Measurements from ENCODE around the gene TSACC. TPM values are rescaled to one million over a fixed set of nuclear protein-coding genes. Genes with fewer than 3 reads are reported as not detected.

TSACC gene
- total RNA-seq: under 1 TPM; 0.25 to 0.83 TPM

GRCh38 chr1:156338180-156338976, at the start of gene TSACC, which contains the start of gene CCT3:
Gene TSACC, plus strand, starts transcription at chr1:156338526. Its CDS starts 1,232 bp downstream, at chr1:156339758.
Gene CCT3, minus strand, starts transcription at chr1:156338292. Its CDS starts 108 bp downstream, at chr1:156338184.
- H3K9me3 Mint-ChIP-seq (ENCODE audit: low read depth): no peaks in the 10 kb centered on the region
- no peaks in the 10 kb centered on the region for H3K27me3 Mint-ChIP-seq
- peaks cover 29% of the 10 kb centered on the region for H3K4me1 Mint-ChIP-seq
- H3K4me3 Mint-ChIP-seq: peak within 1 kb of the TSS; percentile 98
- POLR2A ChIA-PET: interaction anchor here (0.6 kb wide), 1 partner anchor 70 kb away, joined by 3 read pairs; no protein-coding TSS in a partner anchor
- H3K36me3 Mint-ChIP-seq (ENCODE audit: low read depth): peaks cover 38% of the 10 kb centered on the region
- peak within 1 kb of the TSS; percentile 96 for H3K27ac Mint-ChIP-seq
- DNase-seq (peak; percentile 99), ATAC-seq (peak; percentile 96)
- CTCF ChIA-PET: interaction anchor here (0.5 to 1.1 kb wide), 8 partner anchors 10 to 668 kb away, joined by 3 to 5 read pairs (median 3); partner anchors contain the start of genes MEF2D and SMG5
- intact Hi-C loops (cut with DNase I, micrococcal nuclease): loop anchor here (1.0 to 5.0 kb wide), 17 partner anchors 18 to 593 kb away; partner anchors contain the start of genes KHDC4 (in 2 of the 2), SMG5 (in 2 of the 2), ISG20L2 (in 1 of the 2) and MEF2D (in 1 of the 2)

- intact Hi-C loops (cut with DNase I, micrococcal nuclease): no loop called here
- peaks cover 6% of the 10 kb centered on the region for H3K4me1 Mint-ChIP-seq
- H3K9me3 Mint-ChIP-seq (ENCODE audit: low read depth): no peaks in the 10 kb centered on the region
- ChIA-PET CTCF (no interaction called here), POLR2A (no interaction called here)
- H3K27ac Mint-ChIP-seq: peak overlapping the region; percentile 14
- H3K4me3 Mint-ChIP-seq: no peak overlapping the region
- H3K27me3 Mint-ChIP-seq: no peaks in the 10 kb centered on the region
- ATAC-seq: no peak
- no peak for DNase-seq
- peaks cover 9% of the 10 kb centered on the region for H3K36me3 Mint-ChIP-seq (ENCODE audit: low read depth)
Observed at GRCh38 chr1:156289857-156290256, 48.5 kb upstream of the TSACC start.

GRCh38 chr1:156291226-156292061, 46.9 kb upstream of the TSACC start:
- H3K4me1 Mint-ChIP-seq: peaks cover 16% of the 10 kb centered on the region
- peaks cover 9% of the 10 kb centered on the region for H3K36me3 Mint-ChIP-seq (ENCODE audit: low read depth)
- ChIA-PET CTCF (interaction anchor here (0.6 kb wide), 1 partner anchor 34 kb away, joined by 3 read pairs; no protein-coding TSS in a partner anchor), POLR2A (interaction anchor here (0.6 kb wide), 1 partner anchor 150 kb away, joined by 3 read pairs; no protein-coding TSS in a partner anchor)
- DNase-seq: peak; percentile 50
- H3K27ac Mint-ChIP-seq: no peak overlapping the region
- no peaks in the 10 kb centered on the region for H3K27me3 Mint-ChIP-seq
- ATAC-seq: peak; percentile 50
- peak overlapping the region; percentile 23 for H3K4me3 Mint-ChIP-seq
- no peaks in the 10 kb centered on the region for H3K9me3 Mint-ChIP-seq (ENCODE audit: low read depth)
- intact Hi-C loops (cut with DNase I, micrococcal nuclease): no loop called here

GRCh38 chr1:156293098-156293434, 45.3 kb upstream of the TSACC start:
- ATAC-seq (no peak), DNase-seq (no peak)
- intact Hi-C loops (cut with DNase I, micrococcal nuclease): no loop called here
- Mint-ChIP-seq H3K36me3 (ENCODE audit: low read depth) (peaks cover 9% of the 10 kb centered on the region), H3K4me1 (peaks cover 16% of the 10 kb centered on the region), H3K9me3 (ENCODE audit: low read depth) (no peaks in the 10 kb centered on the region), H3K27me3 (no peaks in the 10 kb centered on the region), H3K27ac (no peak overlapping the region), H3K4me3 (no peak overlapping the region)
- POLR2A ChIA-PET: no interaction called here
- CTCF ChIA-PET: no interaction called here

- no peak for ATAC-seq
- ChIA-PET CTCF (interaction anchor here (0.5 kb wide), 2 partner anchors 109 to 392 kb away, joined by 3 read pairs; no protein-coding TSS in a partner anchor), POLR2A (interaction anchor here (0.5 to 1.0 kb wide), 2 partner anchors 9 to 292 kb away, joined by 3 read pairs; no protein-coding TSS in a partner anchor)
- DNase-seq: no peak
- H3K4me1 Mint-ChIP-seq: peaks cover 16% of the 10 kb centered on the region
- no peak overlapping the region for H3K27ac Mint-ChIP-seq
- intact Hi-C loops (cut with DNase I, micrococcal nuclease): no loop called here
- peaks cover 9% of the 10 kb centered on the region for H3K36me3 Mint-ChIP-seq (ENCODE audit: low read depth)
- H3K4me3 Mint-ChIP-seq: no peak overlapping the region
- H3K27me3 Mint-ChIP-seq: no peaks in the 10 kb centered on the region
- H3K9me3 Mint-ChIP-seq (ENCODE audit: low read depth): no peaks in the 10 kb centered on the region
Observed at GRCh38 chr1:156293895-156294294, 44.4 kb upstream of the TSACC start.

- peak within 1 kb of the TSS; percentile 65 for H3K27ac Mint-ChIP-seq
- no peaks in the 10 kb centered on the region for H3K27me3 Mint-ChIP-seq
- CTCF ChIA-PET: interaction anchor here (0.9 to 1.4 kb wide), 4 partner anchors 31 to 228 kb away, joined by 3 read pairs; partner anchors contain the start of gene PMF1
- DNase-seq (peak; percentile 81), ATAC-seq (peak; percentile 84)
- intact Hi-C loops (cut with DNase I, micrococcal nuclease): loop anchor here in 1 of 2 experiments (1.0 kb wide), 1 partner anchor 13 kb away; the partner anchor contains the start of gene SMG5
- POLR2A ChIA-PET: interaction anchor here (0.6 to 1.5 kb wide), 3 partner anchors 13 to 1794 kb away, joined by 3 to 6 read pairs (median 3); partner anchors contain the start of gene SMG5
- peak within 1 kb of the TSS; percentile 82 for H3K4me3 Mint-ChIP-seq
- H3K36me3 Mint-ChIP-seq (ENCODE audit: low read depth): peaks cover 8% of the 10 kb centered on the region
- H3K4me1 Mint-ChIP-seq: peaks cover 16% of the 10 kb centered on the region
- H3K9me3 Mint-ChIP-seq (ENCODE audit: low read depth): no peaks in the 10 kb centered on the region
Observed at GRCh38 chr1:156295391-156295947, 42.9 kb upstream of the TSACC start, which contains the start of gene GLMP. Gene GLMP, minus strand, starts transcription at chr1:156295679. Its CDS starts 34 bp downstream, at chr1:156295645.

- Mint-ChIP-seq H3K4me3 (no peak within 1 kb of the TSS), H3K27ac (peak within 1 kb of the TSS; percentile 11)
- CTCF ChIA-PET: interaction anchor here (0.6 kb wide), 1 partner anchor 38 kb away, joined by 3 read pairs; no protein-coding TSS in a partner anchor
Observed at GRCh38 chr1:156298852-156299357, 39.4 kb upstream of the TSACC start, which contains the start of gene VHLL. Gene VHLL, minus strand, starts transcription at chr1:156299307. Its CDS starts 118 bp downstream, at chr1:156299189.

GRCh38 chr1:156303241-156303640, 35.1 kb upstream of the TSACC start:
- H3K4me3 Mint-ChIP-seq: no peak overlapping the region
- H3K4me1 Mint-ChIP-seq: no peaks in the 10 kb centered on the region
- ChIA-PET CTCF (interaction anchor here (0.7 to 1.6 kb wide), 5 partner anchors 14 to 197 kb away, joined by 3 to 5 read pairs (median 4); partner anchors contain the start of gene SMG5), POLR2A (interaction anchor here (0.5 to 1.1 kb wide), 4 partner anchors 9 to 328 kb away, joined by 3 to 5 read pairs (median 3); partner anchors contain the start of gene SMG5)
- no peak for DNase-seq
- no peak for ATAC-seq
- peaks cover 27% of the 10 kb centered on the region for H3K36me3 Mint-ChIP-seq (ENCODE audit: low read depth)
- no peak overlapping the region for H3K27ac Mint-ChIP-seq
- no peaks in the 10 kb centered on the region for H3K9me3 Mint-ChIP-seq (ENCODE audit: low read depth)
- no peaks in the 10 kb centered on the region for H3K27me3 Mint-ChIP-seq
- intact Hi-C loops (cut with DNase I, micrococcal nuclease): no loop called here

More at GRCh38 chr1:156298852-156299357, 39.4 kb upstream of the TSACC start, which contains the start of gene VHLL:
- intact Hi-C loops (cut with DNase I, micrococcal nuclease): no loop called here
- DNase-seq (no peak), ATAC-seq (no peak)
- Mint-ChIP-seq H3K4me1 (peaks cover 13% of the 10 kb centered on the region), H3K9me3 (ENCODE audit: low read depth) (no peaks in the 10 kb centered on the region), H3K27me3 (no peaks in the 10 kb centered on the region), H3K36me3 (ENCODE audit: low read depth) (peaks cover 9% of the 10 kb centered on the region)
- POLR2A ChIA-PET: no interaction called here

- intact Hi-C loops (cut with DNase I, micrococcal nuclease): no loop called here
- Mint-ChIP-seq H3K27ac (no peak overlapping the region), H3K36me3 (ENCODE audit: low read depth) (peaks cover 30% of the 10 kb centered on the region), H3K4me3 (no peak overlapping the region), H3K4me1 (no peaks in the 10 kb centered on the region), H3K27me3 (no peaks in the 10 kb centered on the region), H3K9me3 (ENCODE audit: low read depth) (no peaks in the 10 kb centered on the region)
- ATAC-seq (no peak), DNase-seq (no peak)
- POLR2A ChIA-PET: no interaction called here
- CTCF ChIA-PET: interaction anchor here (0.6 to 1.6 kb wide), 2 partner anchors 22 to 222 kb away, joined by 3 to 4 read pairs; no protein-coding TSS in a partner anchor
Observed at GRCh38 chr1:156305215-156305614, 33.1 kb upstream of the TSACC start.

GRCh38 chr1:156308078-156308477, 30.2 kb upstream of the TSACC start:
- POLR2A ChIA-PET: no interaction called here
- no peak for ATAC-seq
- Mint-ChIP-seq H3K4me3 (no peak overlapping the region), H3K4me1 (no peaks in the 10 kb centered on the region), H3K36me3 (ENCODE audit: low read depth) (peaks cover 48% of the 10 kb centered on the region), H3K9me3 (ENCODE audit: low read depth) (no peaks in the 10 kb centered on the region), H3K27me3 (no peaks in the 10 kb centered on the region), H3K27ac (no peak overlapping the region)
- DNase-seq: no peak
- CTCF ChIA-PET: interaction anchor here (0.8 to 1.1 kb wide), 2 partner anchors 12 to 162 kb away, joined by 3 to 4 read pairs; no protein-coding TSS in a partner anchor
- intact Hi-C loops (cut with DNase I, micrococcal nuclease): no loop called here

Data from activated CD4-positive, alpha-beta T cell treated with anti-CD3 and anti-CD28 coated beads for 36 hours (primary cell).